ENCODE data around the gene ZNF808. TPM values are rescaled to one million over a fixed set of nuclear protein-coding genes. Genes with fewer than 3 reads are reported as not detected.
"Not testable (repeated sequence)": the region's sequence is repeated elsewhere in the genome, so short reads cannot be mapped to it uniquely, and the experiment has no call there.

The ZNF808 gene
- total RNA-seq, 1 experiment from 2014 or later = not detected

DNA sequence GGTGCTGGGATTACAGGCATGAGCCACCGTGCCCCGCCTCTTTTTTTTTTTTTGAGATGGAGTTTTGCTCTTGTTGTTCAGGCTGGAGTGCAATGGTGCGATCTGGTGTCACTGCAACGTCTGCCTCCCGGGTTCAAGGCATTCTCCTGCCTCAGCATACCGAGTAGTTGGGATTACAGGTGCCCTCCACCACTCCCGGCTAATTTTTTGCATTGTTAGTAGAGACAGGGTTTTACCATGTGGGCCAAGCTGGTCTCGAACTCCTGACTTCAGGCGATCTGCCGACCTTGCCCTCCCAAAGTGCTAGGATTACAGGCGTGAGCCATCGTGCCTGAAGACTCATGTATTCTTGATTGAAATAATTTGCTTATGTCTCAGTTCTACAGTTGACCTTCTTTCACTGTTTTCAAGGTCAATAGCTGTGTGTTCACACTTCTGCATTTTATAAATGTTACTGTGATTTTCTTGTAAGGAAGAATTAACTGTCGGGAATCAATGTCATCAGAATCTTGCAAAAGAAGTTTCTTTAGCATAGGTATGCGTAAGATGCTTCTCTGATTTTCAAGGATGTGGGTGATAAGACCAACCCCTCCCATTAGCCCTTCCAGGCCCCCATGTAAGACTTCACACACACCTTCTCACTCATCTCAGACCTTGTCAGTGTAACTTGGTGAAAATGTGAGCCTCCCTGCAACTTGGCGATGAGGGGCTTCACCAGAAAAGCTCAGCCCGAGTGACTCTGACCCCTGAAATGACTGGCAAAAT is 29.9 kb downstream of the ZNF808 start:
- no TSS peak for BruUV-seq (replicated peaks)
- intact Hi-C loops (cut with micrococcal nuclease; ENCODE audit: unreplicated experiment) = no loop called here
- DNase-seq = no peak
- no peak overlapping the region for H3K4me3 Mint-ChIP-seq (ENCODE audit: low read depth, unreplicated experiment)
- H3K27ac Mint-ChIP-seq (ENCODE audit: unreplicated experiment) = no peak overlapping the region
- CTCF ChIA-PET = interaction anchor here (0.7 kb wide), 1 partner anchor 1155 kb away, joined by 6 read pairs; no protein-coding TSS in a partner anchor
- no peaks in the 10 kb centered on the region for H3K27me3 Mint-ChIP-seq (ENCODE audit: unreplicated experiment)
- no peaks in the 10 kb centered on the region for H3K4me1 Mint-ChIP-seq (ENCODE audit: low read depth, unreplicated experiment)
- H3K9me3 Mint-ChIP-seq (ENCODE audit: low read depth, unreplicated experiment) = peaks cover 30% of the 10 kb centered on the region
- TF ChIP-seq, protein P1, sequence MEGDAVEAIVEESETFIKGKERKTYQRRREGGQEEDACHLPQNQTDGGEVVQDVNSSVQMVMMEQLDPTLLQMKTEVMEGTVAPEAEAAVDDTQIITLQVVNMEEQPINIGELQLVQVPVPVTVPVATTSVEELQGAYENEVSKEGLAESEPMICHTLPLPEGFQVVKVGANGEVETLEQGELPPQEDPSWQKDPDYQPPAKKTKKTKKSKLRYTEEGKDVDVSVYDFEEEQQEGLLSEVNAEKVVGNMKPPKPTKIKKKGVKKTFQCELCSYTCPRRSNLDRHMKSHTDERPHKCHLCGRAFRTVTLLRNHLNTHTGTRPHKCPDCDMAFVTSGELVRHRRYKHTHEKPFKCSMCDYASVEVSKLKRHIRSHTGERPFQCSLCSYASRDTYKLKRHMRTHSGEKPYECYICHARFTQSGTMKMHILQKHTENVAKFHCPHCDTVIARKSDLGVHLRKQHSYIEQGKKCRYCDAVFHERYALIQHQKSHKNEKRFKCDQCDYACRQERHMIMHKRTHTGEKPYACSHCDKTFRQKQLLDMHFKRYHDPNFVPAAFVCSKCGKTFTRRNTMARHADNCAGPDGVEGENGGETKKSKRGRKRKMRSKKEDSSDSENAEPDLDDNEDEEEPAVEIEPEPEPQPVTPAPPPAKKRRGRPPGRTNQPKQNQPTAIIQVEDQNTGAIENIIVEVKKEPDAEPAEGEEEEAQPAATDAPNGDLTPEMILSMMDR (IDR thresholded peaks at IDR 0.05; ENCODE audit: unreplicated experiment) = no peak
- H3K36me3 Mint-ChIP-seq (ENCODE audit: insufficient read depth, unreplicated experiment) = no peaks in the 10 kb centered on the region

DNA sequence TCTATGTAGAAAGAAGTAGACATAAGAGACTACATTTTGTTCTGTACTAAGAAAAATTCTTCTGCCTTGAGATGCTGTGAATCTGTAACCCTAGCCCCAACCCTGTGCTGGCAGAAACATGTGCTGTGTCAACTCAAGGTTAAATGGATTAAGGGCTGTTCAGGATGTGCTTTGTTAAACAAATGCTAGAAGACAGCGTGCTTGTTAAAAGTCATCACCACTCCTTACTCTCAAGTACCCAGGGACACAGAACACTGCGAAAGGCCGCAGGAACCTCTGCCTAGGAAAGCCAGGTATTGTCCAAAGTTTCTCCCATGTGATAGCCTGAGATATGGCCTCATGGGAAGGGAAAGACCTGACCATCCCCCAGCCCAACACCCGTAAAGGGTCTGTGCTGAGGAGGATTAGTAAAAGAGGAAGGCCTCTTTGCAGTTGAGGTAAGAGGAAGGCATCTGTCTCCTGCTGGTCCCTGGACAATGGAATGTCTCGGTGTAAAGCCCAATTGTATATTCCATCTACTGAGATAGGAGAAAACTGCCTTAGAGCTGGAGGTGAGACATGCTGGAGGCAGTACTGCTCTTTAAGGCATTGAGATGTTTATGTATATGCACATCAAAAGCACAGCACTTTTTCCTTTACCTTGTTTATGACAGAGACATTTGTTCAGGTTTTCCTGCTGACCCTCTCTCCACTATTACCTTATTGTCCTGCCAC is 31.4 kb downstream of the ZNF808 start:
- BruUV-seq (replicated peaks); H3K27ac Mint-ChIP-seq (ENCODE audit: unreplicated experiment); CTCF ChIA-PET; H3K4me1 Mint-ChIP-seq (ENCODE audit: low read depth, unreplicated experiment); intact Hi-C loops (cut with micrococcal nuclease; ENCODE audit: unreplicated experiment); H3K4me3 Mint-ChIP-seq (ENCODE audit: low read depth, unreplicated experiment); DNase-seq; H3K27me3 Mint-ChIP-seq (ENCODE audit: unreplicated experiment); H3K36me3 Mint-ChIP-seq (ENCODE audit: insufficient read depth, unreplicated experiment): not testable (repeated sequence)
- H3K9me3 Mint-ChIP-seq (ENCODE audit: low read depth, unreplicated experiment) = peaks cover 25% of the 10 kb centered on the region

DNA sequence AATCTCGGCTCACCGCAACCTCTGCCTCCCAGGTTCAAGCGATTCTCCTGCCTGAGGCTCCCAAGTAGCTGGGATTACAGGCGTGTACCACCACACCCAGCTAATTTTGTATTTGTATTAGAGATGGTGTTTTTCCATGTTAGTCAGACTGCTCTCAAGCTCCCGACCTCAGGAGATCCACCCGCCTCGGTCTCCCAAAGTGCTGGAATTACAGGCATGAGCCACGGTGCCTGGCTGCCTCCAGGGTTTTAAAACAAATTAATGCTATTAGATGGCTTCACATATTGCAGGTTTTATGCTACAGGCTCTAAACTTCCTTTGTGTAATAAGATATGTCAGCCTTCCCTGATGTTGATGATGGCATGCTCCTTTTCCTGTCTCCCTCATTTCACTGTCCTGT is 34.1 kb downstream of the ZNF808 start:
- BruUV-seq (replicated peaks); H3K27ac Mint-ChIP-seq (ENCODE audit: unreplicated experiment); H3K36me3 Mint-ChIP-seq (ENCODE audit: insufficient read depth, unreplicated experiment); DNase-seq; H3K27me3 Mint-ChIP-seq (ENCODE audit: unreplicated experiment); H3K4me3 Mint-ChIP-seq (ENCODE audit: low read depth, unreplicated experiment); intact Hi-C loops (cut with micrococcal nuclease; ENCODE audit: unreplicated experiment); H3K4me1 Mint-ChIP-seq (ENCODE audit: low read depth, unreplicated experiment); CTCF ChIA-PET: not testable (repeated sequence)
- peaks cover 10% of the 10 kb centered on the region for H3K9me3 Mint-ChIP-seq (ENCODE audit: low read depth, unreplicated experiment)

DNA sequence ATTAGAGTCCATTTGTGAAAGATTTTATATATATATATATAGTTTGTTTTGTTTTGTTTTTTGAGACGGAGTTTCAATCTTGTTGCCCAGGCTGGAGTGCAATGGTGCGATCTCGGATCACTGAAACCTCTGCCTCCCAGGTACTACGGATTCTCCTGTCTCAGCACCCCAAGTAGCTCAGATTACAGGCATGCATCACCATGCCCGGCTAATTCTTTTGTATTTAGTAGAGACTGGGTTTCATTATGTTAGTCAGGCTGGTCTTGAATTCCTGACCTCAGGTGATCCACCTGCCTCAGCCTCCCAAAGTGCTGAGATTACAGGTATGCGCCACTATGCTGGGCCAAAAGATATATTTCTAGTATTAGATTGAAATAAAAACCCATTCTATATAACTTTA is 38.7 kb downstream of the ZNF808 start:
- H3K4me3 Mint-ChIP-seq (ENCODE audit: low read depth, unreplicated experiment) = no peak overlapping the region
- CTCF ChIA-PET = no interaction called here
- intact Hi-C loops (cut with micrococcal nuclease; ENCODE audit: unreplicated experiment) = no loop called here
- DNase-seq = no peak
- BruUV-seq (replicated peaks) = no TSS peak
- H3K36me3 Mint-ChIP-seq (ENCODE audit: insufficient read depth, unreplicated experiment) = no peaks in the 10 kb centered on the region
- H3K27me3 Mint-ChIP-seq (ENCODE audit: unreplicated experiment) = no peaks in the 10 kb centered on the region
- peaks cover 11% of the 10 kb centered on the region for H3K9me3 Mint-ChIP-seq (ENCODE audit: low read depth, unreplicated experiment)
- TF ChIP-seq, protein P1 (IDR thresholded peaks at IDR 0.05; ENCODE audit: unreplicated experiment) = no peak
- H3K4me1 Mint-ChIP-seq (ENCODE audit: low read depth, unreplicated experiment) = no peaks in the 10 kb centered on the region
- H3K27ac Mint-ChIP-seq (ENCODE audit: unreplicated experiment) = no peak overlapping the region

DNA sequence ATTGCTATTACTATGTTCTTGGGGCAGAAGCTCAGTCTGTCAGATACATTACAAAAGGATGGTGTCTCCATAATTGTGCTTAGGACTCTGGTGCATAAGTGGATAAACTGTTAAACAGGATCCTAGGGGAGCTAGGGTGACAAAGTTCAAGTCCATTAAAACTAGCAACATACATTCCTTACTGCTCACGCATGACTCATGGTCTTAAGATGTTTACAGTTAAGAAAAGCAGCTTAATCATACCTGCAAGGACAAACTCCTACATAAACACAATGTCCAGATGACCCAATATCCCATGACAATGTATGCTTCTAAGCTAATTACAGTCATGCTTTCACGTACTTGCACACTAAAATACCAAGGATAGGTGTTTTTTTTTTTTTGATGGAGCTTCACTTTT is 39.1 kb downstream of the ZNF808 start:
- intact Hi-C loops (cut with micrococcal nuclease; ENCODE audit: unreplicated experiment) = no loop called here
- Mint-ChIP-seq H3K9me3 (ENCODE audit: low read depth, unreplicated experiment) (peaks cover 11% of the 10 kb centered on the region), H3K27ac (ENCODE audit: unreplicated experiment) (no peak overlapping the region), H3K4me3 (ENCODE audit: low read depth, unreplicated experiment) (no peak overlapping the region), H3K36me3 (ENCODE audit: insufficient read depth, unreplicated experiment) (no peaks in the 10 kb centered on the region), H3K27me3 (ENCODE audit: unreplicated experiment) (no peaks in the 10 kb centered on the region), H3K4me1 (ENCODE audit: low read depth, unreplicated experiment) (no peaks in the 10 kb centered on the region)
- no peak for DNase-seq
- CTCF ChIA-PET = no interaction called here
- no TSS peak for BruUV-seq (replicated peaks)
- TF ChIP-seq, protein P1 (IDR thresholded peaks at IDR 0.05; ENCODE audit: unreplicated experiment) = no peak

All from Calu3 (cell line).